Stomach (tissue), 4 donors: ENCODE data around the gene OXLD1.

Experiments
- CTCF ChIP-seq, 7 experiments: fragments of 450-650 bp in 4 of 7; fragments of 200-600 bp in 3 of 7; sonication (generic) in 3 of 7; IDR thresholded peaks; one replicate each; pipeline ENCODE4 v1.5.1; 2016 to 2019; ENCODE audit warnings: antibody characterized with exemption in 7 of 7, control low read depth in 2 of 7, mild to moderate bottlenecking in 1 of 7
- POLR2A ChIP-seq, 4 donors: fragments of 450-650 bp; IDR thresholded peaks; one replicate each; pipeline ENCODE4 v1.6.1; 2016; ENCODE audit warnings: antibody characterized with exemption in 4 of 4, control low read depth in 2 of 4, mild to moderate bottlenecking in 1 of 4, moderate library complexity in 1 of 4

- no peak for TF ChIP-seq CTCF (IDR thresholded peaks at IDR 0.05)
- TF ChIP-seq POLR2A (IDR thresholded peaks at IDR 0.05), result no peak
Measured at GRCh38 chr17:81638683-81639082, 27.7 kb downstream of the OXLD1 start.
